GM23338 (cell line): Measurements from ENCODE around the gene WNK1. TPM values are rescaled to one million over a fixed set of nuclear protein-coding genes. Genes with fewer than 3 reads are reported as not detected.

Experiments used
- ATAC-seq: fragments of 200-7000 bp; cut with Tn5 transposase; 3 replicates; pipeline ENCODE4 v1.9.1; 2020
- DNase-seq: peaks from one replicate; pipeline ENCODE4 v3.0.0-alpha.2; 2015; ENCODE audit warnings: low spot score
- H2AFZ ChIP-seq: fragments of 200-600 bp; sonication (generic); 2 replicates; pipeline ENCODE4 v1.8.0; 2016; ENCODE audit warnings: antibody characterized with exemption, mild to moderate bottlenecking, moderate library complexity
- H3F3A ChIP-seq: fragments of 200-600 bp; sonication (generic); replicated peaks from 2 replicates; pipeline ENCODE4 v1.8.0; 2017; ENCODE audit warnings: antibody characterized with exemption, mixed run types, low read depth
- H3K27ac ChIP-seq: fragments of 200-600 bp; sonication (generic); 2 replicates; pipeline ENCODE4 v1.6.1; 2016; ENCODE audit warnings: low read depth
- H3K27me3 ChIP-seq: fragments of 200-600 bp; sonication (generic); 2 replicates; pipeline ENCODE4 v1.8.0; 2016; ENCODE audit warnings: mild to moderate bottlenecking, mixed run types, moderate library complexity; ENCODE audit not compliant: insufficient read depth
- H3K36me3 ChIP-seq: fragments of 200-600 bp; sonication (generic); 2 replicates; pipeline ENCODE4 v1.8.0; 2016; ENCODE audit warnings: mild to moderate bottlenecking; ENCODE audit not compliant: insufficient read depth
- H3K4me1 ChIP-seq: fragments of 200-600 bp; sonication (generic); 2 replicates; pipeline ENCODE4 v1.8.0; 2016; ENCODE audit warnings: mild to moderate bottlenecking, moderate library complexity; ENCODE audit not compliant: insufficient read depth
- H3K4me2 ChIP-seq: fragments of 200-600 bp; sonication (generic); 2 replicates; pipeline ENCODE4 v1.7.1; 2017; ENCODE audit warnings: mixed run types
- H3K4me3 ChIP-seq: fragments of 200-600 bp; sonication (generic); 2 replicates; pipeline ENCODE4 v1.6.1; 2016; ENCODE audit warnings: mixed run types
- H3K79me2 ChIP-seq: fragments of 200-600 bp; sonication (generic); replicated peaks from 2 replicates; pipeline ENCODE4 v1.8.0; 2017; ENCODE audit warnings: mild to moderate bottlenecking; ENCODE audit not compliant: insufficient read depth
- H3K9me2 ChIP-seq: fragments of 200-600 bp; sonication (generic); 2 replicates; pipeline ENCODE4 v1.8.0; 2017; ENCODE audit not compliant: insufficient read depth
- H4K20me1 ChIP-seq: fragments of 200-600 bp; sonication (generic); replicated peaks from 2 replicates; pipeline ENCODE4 v1.8.0; 2017; ENCODE audit warnings: mild to moderate bottlenecking; ENCODE audit not compliant: insufficient read depth
- H3K27ac Mint-ChIP-seq: 2 replicates; pipeline ENCODE4 v1.8.0; 2020; ENCODE audit warnings: inconsistent platforms, mild to moderate bottlenecking, moderate library complexity, mixed read lengths
- H3K27me3 Mint-ChIP-seq: 3 replicates; pipeline ENCODE4 v1.8.0; 2022; ENCODE audit warnings: low read depth, mild to moderate bottlenecking, moderate library complexity, mixed read lengths, inconsistent platforms; ENCODE audit not compliant: insufficient read depth, poor library complexity
- H3K36me3 Mint-ChIP-seq: 3 replicates; pipeline ENCODE4 v1.8.0; 2021; ENCODE audit warnings: low read depth, mild to moderate bottlenecking, inconsistent platforms, moderate library complexity, mixed read lengths
- H3K4me1 Mint-ChIP-seq: 3 replicates; pipeline ENCODE4 v1.8.0; 2020; ENCODE audit warnings: mild to moderate bottlenecking, inconsistent platforms, mixed read lengths
- H3K4me3 Mint-ChIP-seq: 3 replicates; pipeline ENCODE4 v1.8.0; 2021; ENCODE audit warnings: moderate library complexity, mild to moderate bottlenecking, inconsistent platforms, mixed read lengths
- H3K9me3 Mint-ChIP-seq: 3 replicates; pipeline ENCODE4 v1.8.0; 2020; ENCODE audit warnings: moderate library complexity, mild to moderate bottlenecking, inconsistent platforms, mixed read lengths
- CREB1 ChIP-seq: fragments of 250-450 bp; sonication (Bioruptor Pico); IDR thresholded peaks from 2 replicates; pipeline ENCODE4 v1.5.0; 2020; ENCODE audit warnings: low read depth, mild to moderate bottlenecking, moderate library complexity
- EZH2 ChIP-seq: fragments of 200-600 bp; sonication (generic); IDR thresholded peaks from one replicate; pipeline ENCODE4 v1.8.0; 2017; ENCODE audit warnings: antibody characterized with exemption, mild to moderate bottlenecking, low read depth; ENCODE audit not compliant: unreplicated experiment
- EZH2phosphoT487 ChIP-seq: fragments of 200-600 bp; sonication (generic); IDR thresholded peaks from one replicate; pipeline ENCODE4 v1.8.1; 2018; ENCODE audit warnings: antibody characterized with exemption; ENCODE audit not compliant: unreplicated experiment
- JUNB ChIP-seq: IDR thresholded peaks from one replicate; pipeline ENCODE4 v1.6.1; 2016; ENCODE audit warnings: antibody characterized with exemption; ENCODE audit not compliant: unreplicated experiment
- NANOG ChIP-seq: IDR thresholded peaks from 2 replicates; pipeline ENCODE4 v1.6.1; 2016; ENCODE audit warnings: antibody characterized with exemption, borderline replicate concordance
- POLR2AphosphoS5 ChIP-seq: IDR thresholded peaks from 2 replicates; pipeline ENCODE4 v1.6.1; 2016; ENCODE audit warnings: antibody characterized with exemption, low read depth
- STAT1 ChIP-seq: IDR thresholded peaks from one replicate; pipeline ENCODE4 v1.6.1; 2016; ENCODE audit warnings: antibody characterized with exemption; ENCODE audit not compliant: unreplicated experiment
- ZNF114 ChIP-seq: fragments of 250-450 bp; sonication (Bioruptor Pico); IDR thresholded peaks from 2 replicates; pipeline ENCODE4 v1.5.0; 2020; ENCODE audit warnings: mild to moderate bottlenecking, moderate library complexity
- ZNF331 ChIP-seq: fragments of 250-450 bp; sonication (Bioruptor Pico); IDR thresholded peaks from 2 replicates; pipeline ENCODE4 v1.5.0; 2020; ENCODE audit warnings: low read depth, mild to moderate bottlenecking, moderate library complexity
- polyA plus RNA-seq: library from polyadenylated mRNA; unstranded; fragments of >200 nt; fragmentation: Nextera tagmentation; extraction: Ambion mirVana; gene quantifications from 2 replicates; pipeline ENCODE4 v1.2.1, GENCODE V29; 2016
- total RNA-seq: library from RNA; depleted of rRNA; stranded (reverse); fragments of >200 nt; shearing (Covaris generic); gene quantifications from 2 replicates; pipeline ENCODE4 v1.2.3, GENCODE V29; 2014
- TF ChIP-seq, protein P1 (sequence below): IDR thresholded peaks from one replicate; pipeline ENCODE4 v1.6.1; 2018; ENCODE audit warnings: antibody characterized with exemption; ENCODE audit not compliant: unreplicated experiment
- TF ChIP-seq, protein P2 (sequence below): IDR thresholded peaks from 2 replicates; pipeline ENCODE4 v1.6.1; 2016; ENCODE audit warnings: antibody characterized with exemption
- TF ChIP-seq, protein P3 (sequence below): fragments of 250-450 bp; sonication (Bioruptor Pico); IDR thresholded peaks from 2 replicates; pipeline ENCODE4 v1.5.0; 2020; ENCODE audit warnings: mild to moderate bottlenecking, moderate library complexity
- TF ChIP-seq, protein P4 (sequence below), 2 experiments: fragments of 200-600 bp in 1 of 2; sonication (generic) in 1 of 2; conservative IDR thresholded peaks; 2 replicates each; pipeline versions ENCODE4 v1.5.1 to v1.6.1; 2016 to 2017; ENCODE audit warnings: antibody characterized with exemption in 2 of 2, low read depth in 2 of 2, mild to moderate bottlenecking in 2 of 2, moderate library complexity in 1 of 2

The WNK1 gene
- total and polyA plus RNA-seq, 2 experiments from 2014 or later: 86.8 to 114 TPM

DNA sequence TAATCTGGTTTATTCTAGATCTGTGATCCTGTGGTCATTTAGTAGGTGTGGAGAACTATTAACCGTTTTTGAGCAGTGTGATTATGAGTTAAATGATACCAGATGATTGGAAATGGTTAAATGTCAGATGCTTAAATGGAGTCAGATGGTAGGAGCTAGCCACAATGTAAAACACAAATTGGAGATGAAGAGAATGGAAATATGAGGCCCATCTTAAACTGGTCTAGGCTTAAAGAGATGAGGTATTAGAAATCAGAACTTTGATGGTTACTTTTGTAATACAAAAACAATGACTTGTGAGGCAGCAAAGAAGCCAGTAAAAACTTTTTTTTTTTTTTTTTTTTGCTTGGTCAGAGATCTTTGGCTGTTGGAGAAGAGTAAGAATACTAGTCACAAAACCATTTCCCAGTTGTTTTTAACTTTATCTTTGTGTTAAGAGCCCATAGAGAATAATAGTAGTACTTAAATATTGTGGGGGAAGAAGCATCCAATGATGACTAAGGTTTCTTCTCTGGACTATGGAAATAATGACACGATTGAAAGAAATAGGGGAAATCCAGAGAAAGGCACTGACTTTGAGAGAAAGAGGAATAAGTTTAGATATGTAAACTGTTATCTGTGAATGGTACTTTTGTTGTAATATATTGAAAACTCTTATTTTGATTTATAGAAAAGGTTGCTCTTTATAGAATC lies 95.9 kb downstream of the WNK1 start:
- DNase-seq: no peak
- Histone ChIP-seq H3K4me3 (no peak overlapping the region), H3K9me2 (no peaks in the 10 kb centered on the region), H4K20me1 (no peaks in the 10 kb centered on the region), H3K36me3 (no peaks in the 10 kb centered on the region), H3K27ac (no peak overlapping the region), H3K27me3 (no peaks in the 10 kb centered on the region), H3K4me2 (no peak overlapping the region), H3F3A (no peaks in the 10 kb centered on the region), H3K79me2 (peaks cover 24% of the 10 kb centered on the region), H3K4me1 (no peaks in the 10 kb centered on the region), H2AFZ (no peak overlapping the region)
- ATAC-seq: no peak
- Mint-ChIP-seq H3K9me3 (no peaks in the 10 kb centered on the region), H3K4me3 (no peak overlapping the region), H3K27me3 (no peaks in the 10 kb centered on the region), H3K4me1 (no peaks in the 10 kb centered on the region), H3K36me3 (peaks cover 8% of the 10 kb centered on the region; the same call in 2 of the 3 replicates), H3K27ac (no peak overlapping the region; the same call in 1 of the 2 replicates)
- TF ChIP-seq, protein P1, sequence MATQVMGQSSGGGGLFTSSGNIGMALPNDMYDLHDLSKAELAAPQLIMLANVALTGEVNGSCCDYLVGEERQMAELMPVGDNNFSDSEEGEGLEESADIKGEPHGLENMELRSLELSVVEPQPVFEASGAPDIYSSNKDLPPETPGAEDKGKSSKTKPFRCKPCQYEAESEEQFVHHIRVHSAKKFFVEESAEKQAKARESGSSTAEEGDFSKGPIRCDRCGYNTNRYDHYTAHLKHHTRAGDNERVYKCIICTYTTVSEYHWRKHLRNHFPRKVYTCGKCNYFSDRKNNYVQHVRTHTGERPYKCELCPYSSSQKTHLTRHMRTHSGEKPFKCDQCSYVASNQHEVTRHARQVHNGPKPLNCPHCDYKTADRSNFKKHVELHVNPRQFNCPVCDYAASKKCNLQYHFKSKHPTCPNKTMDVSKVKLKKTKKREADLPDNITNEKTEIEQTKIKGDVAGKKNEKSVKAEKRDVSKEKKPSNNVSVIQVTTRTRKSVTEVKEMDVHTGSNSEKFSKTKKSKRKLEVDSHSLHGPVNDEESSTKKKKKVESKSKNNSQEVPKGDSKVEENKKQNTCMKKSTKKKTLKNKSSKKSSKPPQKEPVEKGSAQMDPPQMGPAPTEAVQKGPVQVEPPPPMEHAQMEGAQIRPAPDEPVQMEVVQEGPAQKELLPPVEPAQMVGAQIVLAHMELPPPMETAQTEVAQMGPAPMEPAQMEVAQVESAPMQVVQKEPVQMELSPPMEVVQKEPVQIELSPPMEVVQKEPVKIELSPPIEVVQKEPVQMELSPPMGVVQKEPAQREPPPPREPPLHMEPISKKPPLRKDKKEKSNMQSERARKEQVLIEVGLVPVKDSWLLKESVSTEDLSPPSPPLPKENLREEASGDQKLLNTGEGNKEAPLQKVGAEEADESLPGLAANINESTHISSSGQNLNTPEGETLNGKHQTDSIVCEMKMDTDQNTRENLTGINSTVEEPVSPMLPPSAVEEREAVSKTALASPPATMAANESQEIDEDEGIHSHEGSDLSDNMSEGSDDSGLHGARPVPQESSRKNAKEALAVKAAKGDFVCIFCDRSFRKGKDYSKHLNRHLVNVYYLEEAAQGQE: no peak
- TF ChIP-seq NANOG: no peak
- no peak for TF ChIP-seq CREB1 (CRISPR knock-in tag)
- no peak for TF ChIP-seq STAT1
- no peak for TF ChIP-seq EZH2phosphoT487
- TF ChIP-seq, protein P2, sequence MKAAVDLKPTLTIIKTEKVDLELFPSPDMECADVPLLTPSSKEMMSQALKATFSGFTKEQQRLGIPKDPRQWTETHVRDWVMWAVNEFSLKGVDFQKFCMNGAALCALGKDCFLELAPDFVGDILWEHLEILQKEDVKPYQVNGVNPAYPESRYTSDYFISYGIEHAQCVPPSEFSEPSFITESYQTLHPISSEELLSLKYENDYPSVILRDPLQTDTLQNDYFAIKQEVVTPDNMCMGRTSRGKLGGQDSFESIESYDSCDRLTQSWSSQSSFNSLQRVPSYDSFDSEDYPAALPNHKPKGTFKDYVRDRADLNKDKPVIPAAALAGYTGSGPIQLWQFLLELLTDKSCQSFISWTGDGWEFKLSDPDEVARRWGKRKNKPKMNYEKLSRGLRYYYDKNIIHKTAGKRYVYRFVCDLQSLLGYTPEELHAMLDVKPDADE: no peak
- TF ChIP-seq ZNF114 (CRISPR knock-in tag): no peak
- TF ChIP-seq, protein P3, sequence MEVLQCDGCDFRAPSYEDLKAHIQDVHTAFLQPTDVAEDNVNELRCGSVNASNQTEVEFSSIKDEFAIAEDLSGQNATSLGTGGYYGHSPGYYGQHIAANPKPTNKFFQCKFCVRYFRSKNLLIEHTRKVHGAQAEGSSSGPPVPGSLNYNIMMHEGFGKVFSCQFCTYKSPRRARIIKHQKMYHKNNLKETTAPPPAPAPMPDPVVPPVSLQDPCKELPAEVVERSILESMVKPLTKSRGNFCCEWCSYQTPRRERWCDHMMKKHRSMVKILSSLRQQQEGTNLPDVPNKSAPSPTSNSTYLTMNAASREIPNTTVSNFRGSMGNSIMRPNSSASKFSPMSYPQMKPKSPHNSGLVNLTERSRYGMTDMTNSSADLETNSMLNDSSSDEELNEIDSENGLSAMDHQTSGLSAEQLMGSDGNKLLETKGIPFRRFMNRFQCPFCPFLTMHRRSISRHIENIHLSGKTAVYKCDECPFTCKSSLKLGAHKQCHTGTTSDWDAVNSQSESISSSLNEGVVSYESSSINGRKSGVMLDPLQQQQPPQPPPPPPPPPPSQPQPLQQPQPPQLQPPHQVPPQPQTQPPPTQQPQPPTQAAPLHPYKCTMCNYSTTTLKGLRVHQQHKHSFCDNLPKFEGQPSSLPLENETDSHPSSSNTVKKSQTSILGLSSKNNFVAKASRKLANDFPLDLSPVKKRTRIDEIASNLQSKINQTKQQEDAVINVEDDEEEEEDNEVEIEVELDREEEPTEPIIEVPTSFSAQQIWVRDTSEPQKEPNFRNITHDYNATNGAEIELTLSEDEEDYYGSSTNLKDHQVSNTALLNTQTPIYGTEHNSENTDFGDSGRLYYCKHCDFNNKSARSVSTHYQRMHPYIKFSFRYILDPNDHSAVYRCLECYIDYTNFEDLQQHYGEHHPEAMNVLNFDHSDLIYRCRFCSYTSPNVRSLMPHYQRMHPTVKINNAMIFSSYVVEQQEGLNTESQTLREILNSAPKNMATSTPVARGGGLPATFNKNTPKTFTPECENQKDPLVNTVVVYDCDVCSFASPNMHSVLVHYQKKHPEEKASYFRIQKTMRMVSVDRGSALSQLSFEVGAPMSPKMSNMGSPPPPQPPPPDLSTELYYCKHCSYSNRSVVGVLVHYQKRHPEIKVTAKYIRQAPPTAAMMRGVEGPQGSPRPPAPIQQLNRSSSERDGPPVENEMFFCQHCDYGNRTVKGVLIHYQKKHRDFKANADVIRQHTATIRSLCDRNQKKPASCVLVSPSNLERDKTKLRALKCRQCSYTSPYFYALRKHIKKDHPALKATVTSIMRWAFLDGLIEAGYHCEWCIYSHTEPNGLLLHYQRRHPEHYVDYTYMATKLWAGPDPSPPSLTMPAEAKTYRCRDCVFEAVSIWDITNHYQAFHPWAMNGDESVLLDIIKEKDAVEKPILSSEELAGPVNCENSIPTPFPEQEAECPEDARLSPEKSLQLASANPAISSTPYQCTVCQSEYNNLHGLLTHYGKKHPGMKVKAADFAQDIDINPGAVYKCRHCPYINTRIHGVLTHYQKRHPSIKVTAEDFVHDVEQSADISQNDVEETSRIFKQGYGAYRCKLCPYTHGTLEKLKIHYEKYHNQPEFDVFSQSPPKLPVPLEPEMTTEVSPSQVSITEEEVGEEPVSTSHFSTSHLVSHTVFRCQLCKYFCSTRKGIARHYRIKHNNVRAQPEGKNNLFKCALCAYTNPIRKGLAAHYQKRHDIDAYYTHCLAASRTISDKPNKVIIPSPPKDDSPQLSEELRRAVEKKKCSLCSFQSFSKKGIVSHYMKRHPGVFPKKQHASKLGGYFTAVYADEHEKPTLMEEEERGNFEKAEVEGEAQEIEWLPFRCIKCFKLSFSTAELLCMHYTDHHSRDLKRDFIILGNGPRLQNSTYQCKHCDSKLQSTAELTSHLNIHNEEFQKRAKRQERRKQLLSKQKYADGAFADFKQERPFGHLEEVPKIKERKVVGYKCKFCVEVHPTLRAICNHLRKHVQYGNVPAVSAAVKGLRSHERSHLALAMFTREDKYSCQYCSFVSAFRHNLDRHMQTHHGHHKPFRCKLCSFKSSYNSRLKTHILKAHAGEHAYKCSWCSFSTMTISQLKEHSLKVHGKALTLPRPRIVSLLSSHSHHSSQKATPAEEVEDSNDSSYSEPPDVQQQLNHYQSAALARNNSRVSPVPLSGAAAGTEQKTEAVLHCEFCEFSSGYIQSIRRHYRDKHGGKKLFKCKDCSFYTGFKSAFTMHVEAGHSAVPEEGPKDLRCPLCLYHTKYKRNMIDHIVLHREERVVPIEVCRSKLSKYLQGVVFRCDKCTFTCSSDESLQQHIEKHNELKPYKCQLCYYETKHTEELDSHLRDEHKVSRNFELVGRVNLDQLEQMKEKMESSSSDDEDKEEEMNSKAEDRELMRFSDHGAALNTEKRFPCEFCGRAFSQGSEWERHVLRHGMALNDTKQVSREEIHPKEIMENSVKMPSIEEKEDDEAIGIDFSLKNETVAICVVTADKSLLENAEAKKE (CRISPR knock-in tag): no peak
- TF ChIP-seq POLR2AphosphoS5: no peak
- no peak for TF ChIP-seq EZH2
- no peak for TF ChIP-seq ZNF331 (CRISPR knock-in tag)
- TF ChIP-seq, protein P4, sequence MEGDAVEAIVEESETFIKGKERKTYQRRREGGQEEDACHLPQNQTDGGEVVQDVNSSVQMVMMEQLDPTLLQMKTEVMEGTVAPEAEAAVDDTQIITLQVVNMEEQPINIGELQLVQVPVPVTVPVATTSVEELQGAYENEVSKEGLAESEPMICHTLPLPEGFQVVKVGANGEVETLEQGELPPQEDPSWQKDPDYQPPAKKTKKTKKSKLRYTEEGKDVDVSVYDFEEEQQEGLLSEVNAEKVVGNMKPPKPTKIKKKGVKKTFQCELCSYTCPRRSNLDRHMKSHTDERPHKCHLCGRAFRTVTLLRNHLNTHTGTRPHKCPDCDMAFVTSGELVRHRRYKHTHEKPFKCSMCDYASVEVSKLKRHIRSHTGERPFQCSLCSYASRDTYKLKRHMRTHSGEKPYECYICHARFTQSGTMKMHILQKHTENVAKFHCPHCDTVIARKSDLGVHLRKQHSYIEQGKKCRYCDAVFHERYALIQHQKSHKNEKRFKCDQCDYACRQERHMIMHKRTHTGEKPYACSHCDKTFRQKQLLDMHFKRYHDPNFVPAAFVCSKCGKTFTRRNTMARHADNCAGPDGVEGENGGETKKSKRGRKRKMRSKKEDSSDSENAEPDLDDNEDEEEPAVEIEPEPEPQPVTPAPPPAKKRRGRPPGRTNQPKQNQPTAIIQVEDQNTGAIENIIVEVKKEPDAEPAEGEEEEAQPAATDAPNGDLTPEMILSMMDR (conservative IDR thresholded peaks at IDR 0.05; ENCODE audit: low read depth in 2 of 2): no peak
- no peak for TF ChIP-seq JUNB
